Epithelial cell of esophagus (primary cell): Measurements from ENCODE around the gene CNTNAP2.
A peak's percentile ranks its signal among the peaks of the same experiment; 100 is the strongest.

ENCODE experiments used
- DNase-seq: peaks from one replicate; pipeline ENCODE4 v3.0.0; 2010; ENCODE audit warnings: low read depth
- H3K4me3 ChIP-seq: 2 replicates; pipeline ENCODE4 v1.5.1; 2011; ENCODE audit warnings: mild to moderate bottlenecking, low read length, control low read depth
- CTCF ChIP-seq: IDR thresholded peaks from 2 replicates; pipeline ENCODE4 v1.5.1; 2011; ENCODE audit warnings: low read depth, mild to moderate bottlenecking, low read length, control low read depth, inconsistent platforms; ENCODE audit not compliant: insufficient read depth; ENCODE audit errors: missing control alignments

CNTNAP2 gene

DNA sequence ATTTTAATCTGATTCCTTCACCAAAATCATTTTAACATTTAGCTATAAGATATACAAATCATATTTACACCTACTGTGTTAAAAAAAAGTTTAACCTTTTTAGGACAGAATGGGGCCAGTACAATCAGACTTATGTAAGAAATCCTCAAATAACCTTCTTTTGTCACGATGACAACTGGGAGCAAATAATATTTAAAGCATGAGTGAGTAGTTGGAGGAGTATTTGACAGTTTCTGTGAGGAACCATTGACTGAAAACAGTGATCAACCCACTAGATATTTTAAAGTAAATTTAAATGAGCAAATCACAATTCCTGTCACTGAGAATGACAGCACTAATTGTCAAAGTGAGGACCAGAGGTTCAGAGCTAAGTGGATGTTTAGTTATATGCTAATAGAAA lies 289.1 kb downstream of the CNTNAP2 start:
- H3K4me3 ChIP-seq, result no peak overlapping the region

DNA sequence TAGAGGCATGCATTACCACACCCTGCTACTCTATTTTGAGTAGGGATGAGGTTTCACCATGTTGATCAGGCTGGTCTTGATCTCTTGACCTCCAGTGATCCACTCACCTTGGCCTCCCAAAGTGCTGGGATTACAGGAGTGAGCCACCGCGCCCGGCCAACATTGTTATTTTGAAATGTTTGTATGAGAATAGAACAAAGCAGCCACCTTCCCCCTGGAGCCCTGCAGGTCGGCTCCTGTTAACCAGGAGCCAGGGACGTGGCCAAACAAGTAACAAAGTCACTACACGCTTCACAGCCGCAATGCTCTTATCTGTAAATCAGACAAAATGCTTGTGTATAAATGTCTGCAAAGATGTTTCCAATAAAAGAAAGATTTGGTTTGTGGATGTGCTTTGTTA lies 295.4 kb downstream of the CNTNAP2 start:
- no peak overlapping the region for H3K4me3 ChIP-seq
- no peak for DNase-seq
- no peak for TF ChIP-seq CTCF

More for the DNA sequence above, 289.1 kb downstream of the CNTNAP2 start:
- no peak for TF ChIP-seq CTCF
- DNase-seq, result no peak

DNA sequence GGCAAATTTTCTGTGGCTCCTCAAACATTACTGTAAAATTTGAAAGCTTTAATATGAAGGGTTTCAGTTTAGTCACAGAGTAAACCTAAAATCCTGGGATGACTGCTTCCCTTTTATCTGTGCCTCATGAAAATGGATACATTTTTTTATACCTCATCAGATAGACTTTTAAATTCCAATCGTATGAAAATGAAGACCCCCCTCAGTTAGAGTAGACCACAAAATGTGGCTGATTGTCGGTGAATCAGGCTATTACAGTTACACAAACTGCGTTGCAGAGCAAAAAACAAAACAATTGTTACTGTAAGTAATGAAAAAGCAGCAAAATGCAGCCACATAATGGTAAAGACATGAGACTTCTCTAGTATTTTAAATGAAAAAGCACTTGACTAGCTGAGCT lies 296.2 kb downstream of the CNTNAP2 start:
- no peak for DNase-seq
- no peak for TF ChIP-seq CTCF
- no peak overlapping the region for H3K4me3 ChIP-seq

- DNase-seq, result peak; percentile 24
- no peak for TF ChIP-seq CTCF
- no peak overlapping the region for H3K4me3 ChIP-seq
Measured at GRCh38 chr7:146414373-146414772, 297.8 kb downstream of the CNTNAP2 start.

GRCh38 chr7:146414937-146415336 lies 298.3 kb downstream of the CNTNAP2 start:
- no peak for TF ChIP-seq CTCF
- no peak for DNase-seq
- H3K4me3 ChIP-seq, result no peak overlapping the region

- no peak overlapping the region for H3K4me3 ChIP-seq
- no peak for TF ChIP-seq CTCF
- DNase-seq, result no peak
Measured at GRCh38 chr7:146417176-146417575, 300.6 kb downstream of the CNTNAP2 start.

- no peak overlapping the region for H3K4me3 ChIP-seq
- no peak for TF ChIP-seq CTCF
- DNase-seq, result no peak
Measured at GRCh38 chr7:146423446-146423845, 306.8 kb downstream of the CNTNAP2 start.
